ENCODE results near the gene COX4I2.

COX4I2 gene

GRCh38 chr20:31681128-31681727, 43.5 kb downstream of the COX4I2 start:
- Histone ChIP-seq H2AFZ (ENCODE audit: low read depth, low read length) (no peak overlapping the region), H3K4me2 (ENCODE audit: low read length) (no peak overlapping the region), H3K27me3 (ENCODE audit: low read depth, low read length) (no peaks in the 10 kb centered on the region), H3K9me3 (ENCODE audit: insufficient read depth, low read length) (no peaks in the 10 kb centered on the region), H3K79me2 (ENCODE audit: low read length) (peaks cover 58% of the 10 kb centered on the region), H3K4me1 (ENCODE audit: low read length) (peaks cover 38% of the 10 kb centered on the region), H3K27ac (ENCODE audit: low read length) (no peak overlapping the region), H3K4me3 (ENCODE audit: low read length) (no peak overlapping the region), H3K36me3 (replicated peaks; ENCODE audit: low read depth, low read length) (peaks cover 44% of the 10 kb centered on the region), H4K20me1 (ENCODE audit: insufficient read depth, low read length) (no peaks in the 10 kb centered on the region), H3K9ac (ENCODE audit: low read length) (no peak overlapping the region)
- TF ChIP-seq EZH2phosphoT487 (IDR thresholded peaks at IDR 0.05; ENCODE audit: low read depth) (no peak), CTCF (IDR thresholded peaks at IDR 0.05; ENCODE audit: low read depth, low read length) (no peak)

- H3K79me2 ChIP-seq (ENCODE audit: low read length) = peaks cover 58% of the 10 kb centered on the region
- no peak overlapping the region for H3K4me3 ChIP-seq (ENCODE audit: low read length)
- H3K9me3 ChIP-seq (ENCODE audit: insufficient read depth, low read length) = no peaks in the 10 kb centered on the region
- H3K27ac ChIP-seq (ENCODE audit: low read length) = no peak overlapping the region
- no peak overlapping the region for H3K9ac ChIP-seq (ENCODE audit: low read length)
- H3K36me3 ChIP-seq (replicated peaks; ENCODE audit: low read depth, low read length) = peaks cover 45% of the 10 kb centered on the region
- TF ChIP-seq CTCF (IDR thresholded peaks at IDR 0.05; ENCODE audit: low read depth, low read length) (no peak), EZH2phosphoT487 (IDR thresholded peaks at IDR 0.05; ENCODE audit: low read depth) (no peak)
- no peak overlapping the region for H2AFZ ChIP-seq (ENCODE audit: low read depth, low read length)
- peaks cover 38% of the 10 kb centered on the region for H3K4me1 ChIP-seq (ENCODE audit: low read length)
- H4K20me1 ChIP-seq (ENCODE audit: insufficient read depth, low read length) = no peaks in the 10 kb centered on the region
- H3K27me3 ChIP-seq (ENCODE audit: low read depth, low read length) = no peaks in the 10 kb centered on the region
- H3K4me2 ChIP-seq (ENCODE audit: low read length) = no peak overlapping the region
Observed at GRCh38 chr20:31681769-31682168, 44.1 kb downstream of the COX4I2 start.

- no peak for TF ChIP-seq EZH2phosphoT487 (IDR thresholded peaks at IDR 0.05; ENCODE audit: low read depth)
- TF ChIP-seq CTCF (IDR thresholded peaks at IDR 0.05; ENCODE audit: low read depth, low read length) = no peak
- no peak overlapping the region for H3K4me3 ChIP-seq (ENCODE audit: low read length)
- no peak overlapping the region for H2AFZ ChIP-seq (ENCODE audit: low read depth, low read length)
- H3K9ac ChIP-seq (ENCODE audit: low read length) = no peak overlapping the region
- H4K20me1 ChIP-seq (ENCODE audit: insufficient read depth, low read length) = no peaks in the 10 kb centered on the region
- H3K27me3 ChIP-seq (ENCODE audit: low read depth, low read length) = no peaks in the 10 kb centered on the region
- H3K27ac ChIP-seq (ENCODE audit: low read length) = no peak overlapping the region
- H3K36me3 ChIP-seq (replicated peaks; ENCODE audit: low read depth, low read length) = peaks cover 48% of the 10 kb centered on the region
- no peak overlapping the region for H3K4me2 ChIP-seq (ENCODE audit: low read length)
- peaks cover 62% of the 10 kb centered on the region for H3K79me2 ChIP-seq (ENCODE audit: low read length)
- H3K9me3 ChIP-seq (ENCODE audit: insufficient read depth, low read length) = no peaks in the 10 kb centered on the region
- peaks cover 40% of the 10 kb centered on the region for H3K4me1 ChIP-seq (ENCODE audit: low read length)
Observed at GRCh38 chr20:31682352-31682751, 44.6 kb downstream of the COX4I2 start.

GRCh38 chr20:31682927-31683326, 45.2 kb downstream of the COX4I2 start:
- no peaks in the 10 kb centered on the region for H3K9me3 ChIP-seq (ENCODE audit: insufficient read depth, low read length)
- H3K4me1 ChIP-seq (ENCODE audit: low read length) = peaks cover 40% of the 10 kb centered on the region
- H3K27ac ChIP-seq (ENCODE audit: low read length) = no peak overlapping the region
- H3K36me3 ChIP-seq (replicated peaks; ENCODE audit: low read depth, low read length) = peaks cover 51% of the 10 kb centered on the region
- H3K27me3 ChIP-seq (ENCODE audit: low read depth, low read length) = no peaks in the 10 kb centered on the region
- no peak overlapping the region for H2AFZ ChIP-seq (ENCODE audit: low read depth, low read length)
- H3K9ac ChIP-seq (ENCODE audit: low read length) = no peak overlapping the region
- no peak for TF ChIP-seq EZH2phosphoT487 (IDR thresholded peaks at IDR 0.05; ENCODE audit: low read depth)
- TF ChIP-seq CTCF (IDR thresholded peaks at IDR 0.05; ENCODE audit: low read depth, low read length) = no peak
- no peak overlapping the region for H3K4me3 ChIP-seq (ENCODE audit: low read length)
- H3K79me2 ChIP-seq (ENCODE audit: low read length) = peaks cover 62% of the 10 kb centered on the region
- no peak overlapping the region for H3K4me2 ChIP-seq (ENCODE audit: low read length)
- no peaks in the 10 kb centered on the region for H4K20me1 ChIP-seq (ENCODE audit: insufficient read depth, low read length)
